ENCODE data around the gene SSTR5.
A peak's percentile ranks its signal among the peaks of the same experiment; 100 is the strongest.

The SSTR5 gene

DNA sequence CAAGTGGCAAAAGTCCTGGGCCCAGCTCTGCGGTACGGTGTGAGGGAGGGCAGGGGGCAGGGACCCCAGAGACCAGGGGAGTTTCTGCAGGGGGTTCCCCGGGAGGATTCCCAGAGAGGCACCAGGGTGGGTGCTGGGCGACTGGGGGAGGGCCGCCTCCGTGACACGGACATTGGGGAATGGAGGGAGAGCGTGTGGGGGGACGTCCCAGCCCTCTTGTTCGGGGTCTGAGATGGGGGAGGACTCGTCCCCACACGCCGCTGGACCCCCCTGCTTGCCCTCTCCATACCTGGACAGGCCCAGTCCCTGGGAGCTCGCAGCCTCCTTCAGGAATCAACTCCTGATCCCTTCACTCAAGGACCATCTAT, 49.8 kb downstream of the SSTR5 start:
- DNase-seq (ENCODE audit: low spot score), result no peak

GRCh38 chr16:1123525-1124230, 51.1 kb downstream of the SSTR5 start:
- no peak for DNase-seq (ENCODE audit: low spot score)

GRCh38 chr16:1124291-1124690, 51.7 kb downstream of the SSTR5 start:
- DNase-seq (ENCODE audit: low spot score), result no peak

DNA sequence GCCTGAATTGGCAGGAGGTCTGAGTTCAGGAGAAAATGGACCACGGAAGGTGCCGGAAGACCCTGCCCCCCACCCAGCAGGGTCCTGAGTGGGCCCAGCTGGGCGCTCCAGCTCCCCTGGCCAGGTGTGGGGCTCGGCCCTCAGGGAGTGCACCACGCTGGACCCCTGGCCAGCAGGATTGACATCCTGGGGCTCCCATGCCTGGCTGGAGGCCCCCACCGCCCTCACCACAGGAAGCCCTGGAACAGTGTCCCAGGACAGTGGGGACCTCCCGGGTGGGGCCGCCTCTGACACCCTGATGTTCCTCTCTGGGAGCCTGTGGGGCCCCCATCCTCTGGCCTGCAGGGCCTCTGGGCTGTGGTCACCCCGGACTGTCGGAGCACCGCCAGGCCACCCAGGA, 52.2 kb downstream of the SSTR5 start:
- no peak for DNase-seq (ENCODE audit: low spot score)

GRCh38 chr16:1125471-1125870, 52.9 kb downstream of the SSTR5 start:
- peak; percentile 80 for DNase-seq (ENCODE audit: low spot score)

- no peak for DNase-seq (ENCODE audit: low spot score)
These were observed 53.5 kb downstream of the SSTR5 start for GRCh38 chr16:1126044-1126443.

DNA sequence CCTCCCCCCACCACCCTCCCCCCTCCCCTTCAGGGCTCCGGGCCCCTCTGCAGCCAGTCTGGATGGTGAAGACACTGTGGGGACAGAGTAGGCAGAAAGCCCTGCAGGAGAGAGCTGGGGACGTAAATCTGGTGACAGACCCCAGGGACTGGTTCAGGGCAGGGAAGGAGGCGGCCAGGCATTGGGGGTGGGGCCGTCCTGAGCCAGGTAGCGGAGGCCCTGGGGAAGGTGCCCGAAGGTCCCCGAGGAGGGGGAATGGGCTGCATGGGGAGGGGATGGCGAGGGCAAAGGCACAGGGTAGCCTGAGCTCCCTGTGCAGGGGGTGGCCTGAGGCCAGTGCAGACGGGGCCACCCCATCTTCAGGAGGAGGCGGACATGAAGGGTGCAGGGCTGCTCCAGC, 54.0 kb downstream of the SSTR5 start:
- DNase-seq (ENCODE audit: low spot score), result no peak

- no peak for DNase-seq (ENCODE audit: low spot score)
These were observed 54.6 kb downstream of the SSTR5 start for GRCh38 chr16:1127101-1127500.

DNA sequence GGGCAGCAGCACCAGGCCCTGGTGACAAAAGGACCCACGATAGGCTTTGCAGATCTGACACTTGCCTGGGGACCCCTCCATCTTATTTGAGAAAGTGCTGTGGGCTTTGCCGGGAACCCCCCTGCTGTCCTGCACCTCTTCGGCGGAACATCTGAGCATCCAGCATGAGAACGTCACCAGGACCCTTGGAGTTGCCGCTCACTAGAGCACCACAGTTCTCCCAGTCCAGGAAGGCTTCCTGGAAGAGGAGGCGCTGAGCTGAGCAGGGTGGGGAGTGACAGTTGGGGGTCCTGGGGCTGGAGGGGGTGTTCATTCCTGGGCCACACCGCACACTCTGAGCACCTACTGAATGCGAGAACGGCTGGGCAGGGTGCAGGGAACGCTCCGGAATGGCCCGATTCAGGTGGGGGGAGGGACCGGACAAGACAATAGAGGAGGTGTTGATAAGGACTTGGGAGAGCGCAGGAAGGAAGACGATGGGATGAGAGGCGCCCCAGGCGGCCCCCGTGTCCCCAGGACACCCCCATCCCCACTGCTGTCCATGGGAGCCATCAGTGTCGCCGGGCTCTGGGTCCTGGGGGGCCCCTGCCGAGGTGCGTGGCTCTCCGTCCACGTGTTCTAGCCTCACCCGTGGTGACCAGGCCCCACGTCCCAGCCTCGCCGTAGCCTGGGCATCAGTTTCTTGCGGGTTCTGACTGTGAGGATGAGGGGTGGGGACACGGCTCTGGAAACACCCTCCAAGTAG, 55.6 kb downstream of the SSTR5 start:
- DNase-seq (ENCODE audit: low spot score), result no peak

- no peak for DNase-seq (ENCODE audit: low spot score)
These were observed 56.8 kb downstream of the SSTR5 start for GRCh38 chr16:1129106-1129960.

DNA sequence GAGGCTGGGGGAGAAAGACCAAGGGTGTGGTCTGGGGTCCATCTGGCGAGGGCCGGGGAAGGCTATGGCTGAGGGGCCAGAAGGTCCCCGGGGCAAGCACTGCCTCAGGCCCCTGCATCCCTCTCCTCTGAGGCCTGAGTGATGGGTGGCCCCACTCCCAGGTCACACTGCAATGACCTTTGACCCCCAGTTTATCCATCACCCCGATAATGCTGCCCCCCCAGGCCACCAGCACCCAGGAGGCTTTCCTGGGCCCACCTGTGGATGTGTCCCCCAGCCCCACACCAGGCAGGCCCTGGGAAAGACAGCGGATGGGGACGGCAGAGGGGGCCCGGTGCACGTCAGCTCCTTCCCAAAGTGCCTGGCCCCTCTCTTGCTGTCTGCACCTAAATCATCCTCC, 57.8 kb downstream of the SSTR5 start:
- DNase-seq (ENCODE audit: low spot score), result no peak

Data from SK-N-DZ (cell line).